Aorta (tissue), 5 donors: Measurements from ENCODE around the gene FOXN3. TPM values are rescaled to one million over a fixed set of nuclear protein-coding genes. Genes with fewer than 3 reads are reported as not detected.

Source experiments
- ATAC-seq: fragments of 200-7000 bp; cut with Tn5 transposase; one replicate; pipeline ENCODE4 v1.9.1; 2022; ENCODE audit warnings: moderate library complexity; ENCODE audit not compliant: low FRiP score
- DNase-seq, 2 donors: peaks; one replicate each; pipeline ENCODE4 v3.0.0-alpha.2; 2020
- H3K27ac ChIP-seq, 2 donors: one replicate each; pipeline ENCODE4 v1.5.1; 2013; ENCODE audit warnings: low read length in 2 of 2, mild to moderate bottlenecking in 2 of 2, moderate library complexity in 2 of 2, control low read depth in 1 of 2, inconsistent platforms in 1 of 2, low read depth in 1 of 2
- H3K27me3 ChIP-seq, 2 donors: one replicate each; pipeline ENCODE4 v1.6.1; 2013; ENCODE audit warnings: control low read depth in 1 of 2, low read length in 1 of 2, mild to moderate bottlenecking in 1 of 2, moderate library complexity in 1 of 2; ENCODE audit not compliant: insufficient read depth in 2 of 2, control insufficient read depth in 1 of 2
- H3K36me3 ChIP-seq, 2 donors: one replicate each; pipeline ENCODE4 v1.6.1; 2013; ENCODE audit warnings: control low read depth in 1 of 2, low read length in 1 of 2, mild to moderate bottlenecking in 1 of 2; ENCODE audit not compliant: insufficient read depth in 2 of 2, control insufficient read depth in 1 of 2
- H3K4me1 ChIP-seq, 2 donors: one replicate each; pipeline ENCODE4 v1.6.1; 2013; ENCODE audit warnings: low read length in 2 of 2, control low read depth in 1 of 2, mild to moderate bottlenecking in 1 of 2, moderate library complexity in 1 of 2; ENCODE audit not compliant: insufficient read depth in 2 of 2, control insufficient read depth in 1 of 2
- H3K4me3 ChIP-seq, 2 donors: one replicate each; pipeline ENCODE4 v1.5.1; 2013; ENCODE audit warnings: low read length in 2 of 2, control low read depth in 1 of 2, mild to moderate bottlenecking in 1 of 2
- H3K9me3 ChIP-seq: one replicate; pipeline ENCODE4 v1.6.1; 2013; ENCODE audit warnings: mild to moderate bottlenecking, low read length; ENCODE audit not compliant: control insufficient read depth
- WGBS, 2 donors: extraction: QIAGEN DNeasy Blood & Tissue Kit; methylation state at CpG; one replicate each; pipeline ENCODE4 v1.1.7; 2013; 5-methylcytosine and 5-hydroxymethylcytosine counted together
- intact Hi-C, 2 donors: fragments of 100-400 bp; cut with DNase I; formaldehyde crosslinking; loops; one replicate each; pipeline versions ENCODE4 v1.14.2 to v1.15.0; 2022
- polyA plus RNA-seq, 2 donors: library from polyadenylated mRNA; stranded (reverse); fragments of 200-250 nt; gene quantifications; one replicate each; pipeline ENCODE4 v1.2.3, GENCODE V29; 2013
- total RNA-seq, 2 donors: library from RNA; stranded (reverse); fragmentation: NEBNext Ultra II Directional; extraction: Animal tissue kit (Norgen Biotek cat#: 25700); gene quantifications; one replicate each; pipeline ENCODE4 v1.2.1, GENCODE V29; 2021
- donor health status: healthy with polysubstance abuse.
- donor health status: Bipolar disorder and iron deficiency.
- donor health status: DM: no; HTN: no; CAD: no.
- donor health status: DM: no; HTN: no; CAD: no.
- donor health status: DM: yes; HTN: yes; CAD: no.

The FOXN3 gene
- total and polyA plus RNA-seq, 4 donors = 21.4 to 225 (median 101) TPM

DNA sequence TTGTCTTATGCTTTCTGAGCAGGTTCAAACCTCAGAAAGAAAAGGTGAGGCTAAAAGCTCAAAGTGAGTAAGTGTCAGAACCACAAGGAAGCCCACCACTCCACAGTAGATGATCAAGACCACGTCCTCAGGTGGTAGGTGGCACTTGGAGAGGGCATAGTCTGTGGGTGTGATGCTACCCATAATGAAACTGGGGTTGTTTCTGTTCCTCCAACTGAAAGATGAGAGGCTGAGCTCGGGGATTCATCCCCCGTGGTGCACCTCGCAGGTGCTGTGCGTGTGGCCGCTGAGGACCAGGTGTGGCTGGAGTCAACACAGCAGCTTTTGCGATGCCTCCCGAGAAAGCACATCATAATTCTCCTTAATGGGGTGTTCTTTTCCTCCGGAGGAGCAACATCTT lies 306.9 kb downstream of the FOXN3 start:
- H3K4me3 ChIP-seq = no peak overlapping the region
- ATAC-seq (no peak), DNase-seq (no peak)
- H3K27ac ChIP-seq = no peak overlapping the region
- H3K4me1 ChIP-seq = no peaks in the 10 kb centered on the region
- 94% methylated on average over 9 of the region's 9 CpGs for WGBS, 2 donors
- no peaks in the 10 kb centered on the region for H3K27me3 ChIP-seq
- no peaks in the 10 kb centered on the region for H3K9me3 ChIP-seq
- intact Hi-C loops = no loop called here
- no peaks in the 10 kb centered on the region for H3K36me3 ChIP-seq

DNA sequence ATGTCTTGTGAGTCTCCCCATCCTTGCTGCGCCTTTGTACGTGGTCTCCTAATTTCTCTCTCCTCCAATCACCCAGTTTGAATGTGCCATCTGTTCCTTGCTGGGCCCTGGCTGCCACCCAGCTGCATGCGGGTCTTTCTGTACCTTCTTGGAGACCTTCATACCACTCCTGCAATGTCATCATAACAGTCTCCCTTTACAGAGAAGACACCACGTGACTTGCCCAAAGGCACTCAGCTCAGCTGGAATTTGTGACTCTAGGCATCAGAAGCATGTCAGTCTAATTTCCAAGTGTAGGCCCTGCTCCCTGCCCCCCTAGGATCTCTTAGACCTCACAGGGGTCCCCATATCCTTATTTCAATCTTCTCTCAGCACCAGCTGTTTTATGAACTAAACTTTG lies 308.4 kb downstream of the FOXN3 start:
- no peak overlapping the region for H3K27ac ChIP-seq
- no peaks in the 10 kb centered on the region for H3K36me3 ChIP-seq
- H3K4me1 ChIP-seq = no peaks in the 10 kb centered on the region
- no peaks in the 10 kb centered on the region for H3K9me3 ChIP-seq
- H3K27me3 ChIP-seq = no peaks in the 10 kb centered on the region
- DNase-seq = no peak
- 74 to 82% methylated on average over 4 of the region's 4 CpGs for WGBS, 2 donors
- intact Hi-C loops = no loop called here
- no peak for ATAC-seq
- H3K4me3 ChIP-seq = no peak overlapping the region

DNA sequence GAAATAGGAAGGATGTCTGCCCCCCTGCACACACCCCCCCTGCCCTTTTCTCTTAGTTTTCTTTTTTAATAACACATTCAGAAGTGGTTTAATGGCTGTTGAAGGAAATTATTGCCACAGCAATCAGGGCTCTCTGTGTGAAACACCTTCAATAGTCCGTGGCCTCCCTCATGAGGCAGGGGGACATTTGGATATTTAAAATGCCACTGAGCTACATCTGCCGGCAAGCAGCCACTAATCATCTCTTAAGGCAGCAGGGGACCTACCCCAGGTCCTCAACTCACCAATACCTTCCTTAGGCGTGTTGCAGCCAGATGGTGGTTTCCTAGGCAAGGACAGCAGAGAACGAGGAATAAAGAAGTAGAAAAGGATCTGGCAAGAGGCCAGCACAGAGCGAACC lies 309.4 kb downstream of the FOXN3 start:
- no peak overlapping the region for H3K27ac ChIP-seq
- ATAC-seq (no peak), DNase-seq (no peak)
- 74 to 85% methylated on average over 5 of the region's 5 CpGs for WGBS, 2 donors
- H3K4me3 ChIP-seq = no peak overlapping the region
- no peaks in the 10 kb centered on the region for H3K36me3 ChIP-seq
- no peaks in the 10 kb centered on the region for H3K9me3 ChIP-seq
- intact Hi-C loops = no loop called here
- no peaks in the 10 kb centered on the region for H3K4me1 ChIP-seq
- H3K27me3 ChIP-seq = no peaks in the 10 kb centered on the region
